CD4-positive, alpha-beta T cell treated with Interleukin-1 beta for 1 hour (primary cell): ENCODE measurements around the gene KLF3.

Experiments used
- DNase-seq, 2 donors: peaks; one replicate each; pipeline ENCODE4 v3.0.0-alpha.2; 2020 to 2022

KLF3 gene

DNA sequence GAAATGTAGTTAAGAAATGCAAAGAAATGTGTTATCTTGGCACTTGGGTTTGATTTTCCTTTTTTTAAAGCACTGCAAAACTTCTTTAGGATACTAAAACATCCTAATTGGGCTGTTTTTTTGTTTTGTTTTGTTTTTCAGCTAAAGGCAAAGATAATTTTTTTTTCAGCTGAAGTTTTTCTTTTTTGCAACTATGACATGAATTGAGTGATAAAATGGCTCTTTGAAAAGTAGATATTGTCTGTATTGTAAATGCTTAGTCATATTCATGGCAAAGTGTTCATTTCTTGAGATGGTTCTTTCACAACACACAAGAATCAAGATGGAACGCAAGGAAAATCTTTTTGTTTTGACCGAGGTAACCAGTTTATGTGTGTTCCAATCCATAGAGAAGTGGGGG is 35.1 kb downstream of the KLF3 start:
- no peak for DNase-seq

- DNase-seq: no peak
Measured at GRCh38 chr4:38703635-38704034, 39.6 kb downstream of the KLF3 start.

DNA sequence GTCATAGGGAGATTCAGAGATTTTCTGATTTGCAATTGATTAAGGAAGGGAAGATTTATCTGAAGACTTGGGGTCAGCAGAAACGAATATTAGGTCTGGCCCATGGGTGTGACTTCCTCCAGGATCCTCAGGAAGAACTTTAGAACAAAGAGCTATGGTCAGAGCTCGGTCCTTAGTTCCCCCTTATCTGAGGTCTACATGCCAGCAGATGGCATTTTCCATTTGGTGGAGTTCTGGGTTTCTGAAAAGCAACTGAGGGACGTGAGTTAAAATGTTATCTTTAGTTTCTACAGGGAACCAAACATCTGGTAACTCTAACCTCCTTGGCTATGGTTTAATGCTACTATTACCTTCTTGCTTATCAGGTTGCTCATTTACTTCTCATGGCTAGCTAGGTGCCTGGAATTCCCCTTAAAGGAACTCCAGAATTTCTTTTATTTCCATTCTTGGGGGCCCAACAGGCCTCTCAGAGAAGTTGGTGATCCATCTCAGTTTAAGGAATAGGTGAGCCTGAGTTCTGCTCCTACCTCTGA is 40.7 kb downstream of the KLF3 start:
- DNase-seq: no peak

- DNase-seq: no peak
Measured at GRCh38 chr4:38706301-38706700, 42.3 kb downstream of the KLF3 start.

DNA sequence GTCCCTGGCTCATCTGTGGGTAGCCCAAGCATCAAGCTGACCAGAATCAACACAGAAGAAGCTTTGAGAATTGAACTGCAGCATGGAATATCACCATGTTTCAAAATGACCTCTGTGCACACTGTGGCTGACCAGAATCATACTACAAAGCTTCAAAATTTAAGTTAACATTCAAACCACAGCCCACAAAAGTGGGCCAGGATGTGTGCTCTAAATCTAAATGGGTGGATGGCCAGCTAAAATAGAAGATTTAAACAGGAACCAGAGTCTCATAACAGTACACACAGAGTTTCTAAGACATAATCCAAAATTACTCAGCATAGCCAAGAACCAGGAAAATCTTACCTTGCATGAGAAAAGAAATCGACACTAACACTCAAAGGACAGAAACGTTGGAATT is 46.1 kb downstream of the KLF3 start:
- no peak for DNase-seq

DNA sequence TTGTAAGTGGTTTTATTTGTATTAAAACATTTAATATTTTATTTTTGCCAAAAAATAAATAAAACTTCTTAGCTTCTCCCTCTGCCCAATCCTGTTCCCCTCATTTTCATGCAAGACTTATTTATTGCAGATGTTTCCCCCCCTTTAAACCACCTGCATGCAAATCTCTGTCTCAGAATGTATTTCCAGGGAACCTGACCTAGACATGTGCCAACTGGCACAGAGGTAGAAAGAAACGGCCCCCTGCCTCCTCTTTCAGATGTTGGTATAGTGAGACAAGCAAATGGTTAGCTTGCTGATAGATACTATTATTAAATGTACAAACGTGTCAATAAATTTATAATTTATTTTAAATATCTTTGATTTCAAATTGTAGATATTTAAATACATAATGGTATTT is 47.1 kb downstream of the KLF3 start:
- DNase-seq: no peak

- no peak for DNase-seq
Measured at GRCh38 chr4:38715050-38715449, 51.1 kb downstream of the KLF3 start.

GRCh38 chr4:38716256-38716655 is 52.3 kb downstream of the KLF3 start:
- DNase-seq: no peak

DNA sequence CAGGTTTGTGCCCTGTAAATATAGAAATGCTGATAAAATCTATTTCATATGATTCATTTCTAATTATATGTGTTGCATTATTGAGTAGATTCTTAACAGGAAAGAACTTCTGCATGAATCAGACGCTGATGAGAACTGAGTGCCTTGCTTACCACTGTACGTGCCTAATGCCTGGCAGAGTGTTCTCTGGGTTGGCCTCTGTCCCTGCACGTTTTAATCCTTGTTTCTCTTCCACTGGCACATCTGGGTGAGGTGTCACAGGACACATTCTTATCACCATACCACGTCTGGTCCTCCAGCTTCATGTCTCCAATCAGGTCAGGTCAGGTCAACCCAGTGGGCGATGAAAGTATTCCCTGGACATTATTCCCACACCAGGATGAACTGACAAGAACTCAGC is 53.6 kb downstream of the KLF3 start:
- no peak for DNase-seq

DNA sequence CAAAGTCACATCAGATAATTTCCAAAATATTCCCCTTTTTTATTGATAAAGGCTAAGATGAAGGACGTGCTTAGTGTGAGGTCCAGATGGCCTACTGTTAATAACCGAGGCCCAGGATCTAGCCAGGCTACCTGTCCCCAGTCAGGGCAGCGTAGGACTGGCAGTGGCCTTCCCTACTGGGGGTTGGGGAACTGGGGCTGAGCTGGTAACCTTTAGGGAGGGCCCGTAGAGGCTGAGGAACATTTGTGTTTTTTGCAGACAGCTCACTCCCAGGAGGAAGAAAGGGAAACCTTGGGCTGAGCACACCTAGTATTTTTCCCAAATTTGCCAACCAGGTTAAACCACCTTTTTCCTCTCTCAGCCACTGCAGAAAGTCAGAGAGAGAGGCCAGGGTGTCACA is 59.1 kb downstream of the KLF3 start:
- DNase-seq: no peak

DNA sequence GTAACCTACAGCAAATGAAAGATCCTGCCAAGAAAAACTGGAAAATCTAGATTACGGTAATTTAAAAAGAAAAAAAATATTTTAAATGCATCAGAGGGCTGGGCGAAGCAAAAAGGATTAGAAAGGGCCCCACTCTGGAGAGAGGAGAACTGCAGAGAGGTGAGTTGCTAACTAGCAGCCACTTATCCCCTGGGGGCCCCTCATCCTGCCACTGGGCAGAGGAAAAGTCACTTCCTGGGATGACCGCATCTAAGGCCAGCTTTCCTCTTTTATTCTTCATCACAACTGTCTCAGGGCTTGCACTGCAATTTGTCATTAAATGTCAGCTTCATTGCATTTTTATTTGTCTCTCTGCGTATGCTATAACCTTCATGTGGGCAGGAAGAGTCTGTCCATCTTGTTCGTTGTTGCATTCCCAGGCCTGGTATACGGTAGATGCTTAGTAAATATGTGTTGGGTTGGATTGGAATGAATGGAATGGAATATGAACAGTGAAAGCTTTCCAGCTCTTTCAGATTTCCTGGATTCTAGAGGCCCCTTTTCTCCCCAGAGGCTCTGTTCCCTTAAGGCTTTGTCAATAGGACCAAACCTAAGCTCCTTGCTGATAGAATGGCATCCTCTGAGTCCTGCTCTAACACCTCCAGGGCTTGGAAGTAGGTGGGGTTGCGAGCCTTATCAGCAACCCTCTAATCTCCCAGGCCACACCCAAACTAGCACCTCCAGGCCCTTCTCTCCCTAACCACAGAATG is 59.9 kb downstream of the KLF3 start:
- no peak for DNase-seq

DNA sequence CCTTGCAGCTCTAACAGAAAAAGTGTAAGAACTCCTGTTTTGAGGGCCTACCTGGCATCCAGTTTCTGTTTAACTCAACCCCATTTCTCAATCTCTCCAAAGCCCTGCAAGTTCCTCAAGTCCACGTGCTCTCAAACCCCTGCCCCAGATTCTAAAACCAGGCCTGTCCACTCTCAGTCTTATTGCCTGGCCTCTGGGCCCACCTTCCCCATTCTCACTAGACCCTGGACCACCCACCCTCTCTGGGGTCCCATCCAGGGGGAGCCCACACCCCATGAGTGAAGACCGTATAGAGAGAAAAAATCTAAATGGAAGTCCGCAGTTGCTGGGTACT is 60.4 kb downstream of the KLF3 start:
- no peak for DNase-seq

DNA sequence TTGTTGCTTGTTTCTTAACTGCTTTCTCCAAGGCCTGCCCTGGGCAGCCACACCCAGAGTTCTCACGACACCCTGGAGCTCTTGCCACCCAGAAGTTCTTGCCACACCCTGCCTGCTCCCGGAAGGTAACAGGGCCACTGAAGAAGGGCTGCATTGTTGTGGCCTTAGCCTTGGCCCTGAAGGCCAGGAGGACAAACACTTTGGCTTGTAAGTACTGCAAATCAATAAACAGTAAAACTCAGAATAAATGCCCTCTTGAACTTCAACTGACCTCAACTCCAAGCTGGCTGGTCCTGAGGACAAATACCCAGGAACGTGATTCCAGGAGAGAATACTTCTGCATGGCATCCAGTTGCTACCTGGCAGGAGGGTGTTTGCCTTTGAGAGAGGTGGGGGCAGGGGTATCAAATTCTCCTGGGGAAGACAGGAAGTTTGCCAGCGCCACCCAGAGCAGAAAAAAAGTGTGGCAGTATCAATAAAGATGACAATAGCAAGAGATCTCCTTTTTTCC is 64.7 kb downstream of the KLF3 start:
- DNase-seq: no peak

DNA sequence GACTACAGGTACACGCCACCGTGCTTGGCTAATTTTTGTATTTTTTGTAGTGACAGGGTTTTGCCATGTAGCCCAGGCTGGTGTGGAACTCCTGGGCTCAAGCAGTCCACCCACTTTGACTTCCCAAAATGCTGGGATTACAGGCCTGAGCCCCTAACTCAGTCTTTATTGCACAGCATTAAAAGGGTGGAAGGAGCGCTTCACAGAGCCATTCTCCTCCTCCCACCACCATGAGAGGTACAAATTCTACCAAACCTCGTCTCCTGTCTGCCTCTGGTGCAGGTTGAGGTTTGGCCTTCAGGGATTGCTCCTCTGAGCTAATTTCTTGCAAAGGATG is 66.5 kb downstream of the KLF3 start:
- no peak for DNase-seq

GRCh38 chr4:38730830-38731646 is 67.0 kb downstream of the KLF3 start:
- peak; percentile 75 to 84 for DNase-seq

DNA sequence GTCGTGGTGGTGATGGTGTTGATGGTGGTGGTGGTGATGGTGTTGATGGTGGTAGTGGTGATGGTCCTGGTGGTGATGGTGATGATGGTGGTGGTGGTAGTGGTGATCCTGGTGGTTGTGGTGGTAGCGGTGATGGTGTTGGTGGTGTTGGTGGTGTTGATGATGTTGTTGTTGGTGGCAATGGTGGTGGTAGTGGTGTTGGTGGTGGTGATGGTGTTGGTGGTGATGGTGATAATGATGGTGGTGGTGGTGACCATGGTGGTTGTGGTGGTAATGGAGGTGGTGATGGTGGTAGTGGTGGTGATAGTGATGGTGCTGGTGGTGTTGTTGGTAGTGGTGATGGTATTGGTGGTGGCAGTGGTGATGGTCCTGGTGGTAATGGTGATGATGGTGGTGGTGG is 69.7 kb downstream of the KLF3 start:
- DNase-seq: no peak

DNA sequence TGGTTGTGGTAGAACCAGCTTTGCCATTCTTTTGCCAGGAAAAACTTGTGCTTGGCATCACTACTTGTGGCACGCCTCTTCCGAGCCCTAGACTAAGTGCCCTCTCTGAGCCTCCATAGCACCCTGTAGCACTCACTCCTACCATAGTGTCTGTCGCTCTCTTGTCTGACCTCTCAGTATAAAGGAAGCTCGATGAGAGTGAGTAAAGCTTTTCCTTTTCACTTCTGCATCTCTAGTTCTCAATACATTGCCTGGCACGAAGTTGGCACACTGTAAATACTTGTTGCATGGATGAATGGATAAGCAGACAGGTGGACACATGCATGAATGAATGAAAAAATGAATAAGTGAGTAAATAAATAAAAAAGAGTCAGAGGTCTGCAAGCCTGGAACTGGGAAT is 70.4 kb downstream of the KLF3 start:
- DNase-seq: no peak

GRCh38 chr4:38734911-38735310 is 70.9 kb downstream of the KLF3 start:
- no peak for DNase-seq

- no peak for DNase-seq
Measured at GRCh38 chr4:38735870-38736269, 71.9 kb downstream of the KLF3 start.

DNA sequence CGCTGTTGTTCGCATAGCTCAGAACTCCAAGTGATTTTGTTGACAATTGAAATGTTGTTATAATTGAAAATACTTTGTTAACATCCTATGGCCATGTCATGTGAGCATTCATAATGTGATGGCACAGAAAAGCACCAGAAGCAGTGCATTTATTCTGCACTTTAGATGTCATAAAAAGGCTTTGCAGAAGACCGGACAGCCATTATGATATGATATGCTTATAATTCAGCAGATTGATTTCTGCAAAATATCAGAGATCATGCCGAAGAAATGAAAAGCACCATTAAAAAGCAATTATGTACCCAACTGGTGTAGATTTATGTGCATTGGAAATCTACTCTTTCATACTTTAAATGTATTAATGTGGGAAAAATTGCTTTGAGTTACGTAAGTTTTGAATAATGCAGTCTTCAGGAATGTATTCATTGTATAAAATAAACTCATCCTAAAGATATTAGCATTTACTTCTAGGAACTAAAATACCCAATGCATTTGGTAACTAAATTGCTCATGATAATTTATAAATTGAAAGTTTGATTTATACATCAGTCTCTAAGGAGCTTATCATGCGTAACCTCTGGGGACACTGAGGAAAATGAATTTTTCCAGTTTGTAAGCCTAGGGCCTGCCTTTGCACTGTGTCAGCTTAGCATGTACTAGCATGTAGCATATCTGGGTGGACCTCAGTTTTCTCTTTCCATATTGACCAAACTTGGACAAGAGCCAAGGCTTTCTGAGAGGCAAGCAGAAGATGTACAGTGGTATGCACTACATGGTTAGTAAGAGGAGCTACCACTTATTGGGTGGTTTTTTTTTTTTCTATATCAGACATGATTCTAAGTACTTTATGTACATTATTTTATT is 75.2 kb downstream of the KLF3 start:
- DNase-seq: no peak

- DNase-seq: no peak
Measured at GRCh38 chr4:38740303-38740702, 76.3 kb downstream of the KLF3 start.

- no peak for DNase-seq
Measured at GRCh38 chr4:38743866-38744265, 79.9 kb downstream of the KLF3 start.

- DNase-seq: no peak
Measured at GRCh38 chr4:38745881-38746280, 81.9 kb downstream of the KLF3 start.
